Globus pallidus (tissue), 1 donor: ENCODE results near the gene CD7.
A peak's percentile ranks its signal among the peaks of the same experiment; 100 is the strongest.
"Not testable (repeated sequence)": the region's sequence is repeated elsewhere in the genome, so short reads cannot be mapped to it uniquely, and the experiment has no call there.

Experiments used
- DNase-seq: peaks from one replicate; pipeline ENCODE4 v3.0.0-alpha.2; 2015; ENCODE audit warnings: low spot score

The CD7 gene

DNA sequence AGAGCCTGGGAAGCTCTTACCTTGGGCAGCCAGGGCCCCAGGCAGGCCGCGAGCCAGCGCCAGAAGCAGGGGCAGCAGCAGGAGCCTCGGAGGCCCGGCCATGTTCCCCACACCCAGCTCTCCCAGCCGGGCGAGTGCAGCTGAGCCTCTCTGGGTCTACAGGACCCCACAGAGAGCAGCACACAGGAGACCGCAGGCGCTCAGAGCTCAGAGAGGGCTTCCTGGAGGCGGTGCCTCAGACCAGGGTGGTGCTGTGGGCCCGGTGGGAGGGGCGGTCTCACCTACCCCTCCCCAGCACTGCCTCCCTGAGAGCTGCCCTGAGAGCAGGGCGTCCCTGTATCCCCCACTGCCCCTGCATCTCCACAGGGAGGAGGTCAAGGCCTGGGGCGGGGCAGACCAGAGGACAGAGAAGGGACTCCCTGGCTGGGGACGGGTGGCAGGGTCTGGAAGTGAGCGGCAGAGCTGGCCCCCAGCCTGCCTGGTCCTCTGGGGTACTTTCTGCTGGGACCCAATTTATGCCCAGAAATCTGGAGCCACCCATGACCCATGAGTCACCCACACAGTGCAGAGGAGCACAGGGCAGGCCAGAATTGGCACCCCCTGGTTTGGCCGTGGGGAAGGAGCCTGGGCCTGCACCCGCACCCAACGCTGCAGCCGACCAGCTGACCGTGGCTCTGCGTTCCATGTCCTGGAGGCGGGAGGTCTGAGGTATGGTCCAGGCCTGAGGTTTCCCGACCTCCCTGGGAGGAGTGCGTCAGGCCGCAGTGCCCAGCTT, at the start of gene CD7:
Gene CD7 (minus strand): TSS at position 215 of the 775 bp plus-strand sequence. CDS start 113 bp downstream, at position 102.
- no peak for DNase-seq

- DNase-seq = no peak
Measured at GRCh38 chr17:82366749-82367148, 49.3 kb upstream of the CD7 start.

- no peak for DNase-seq
Measured at GRCh38 chr17:82365606-82366295, 48.3 kb upstream of the CD7 start.

DNA sequence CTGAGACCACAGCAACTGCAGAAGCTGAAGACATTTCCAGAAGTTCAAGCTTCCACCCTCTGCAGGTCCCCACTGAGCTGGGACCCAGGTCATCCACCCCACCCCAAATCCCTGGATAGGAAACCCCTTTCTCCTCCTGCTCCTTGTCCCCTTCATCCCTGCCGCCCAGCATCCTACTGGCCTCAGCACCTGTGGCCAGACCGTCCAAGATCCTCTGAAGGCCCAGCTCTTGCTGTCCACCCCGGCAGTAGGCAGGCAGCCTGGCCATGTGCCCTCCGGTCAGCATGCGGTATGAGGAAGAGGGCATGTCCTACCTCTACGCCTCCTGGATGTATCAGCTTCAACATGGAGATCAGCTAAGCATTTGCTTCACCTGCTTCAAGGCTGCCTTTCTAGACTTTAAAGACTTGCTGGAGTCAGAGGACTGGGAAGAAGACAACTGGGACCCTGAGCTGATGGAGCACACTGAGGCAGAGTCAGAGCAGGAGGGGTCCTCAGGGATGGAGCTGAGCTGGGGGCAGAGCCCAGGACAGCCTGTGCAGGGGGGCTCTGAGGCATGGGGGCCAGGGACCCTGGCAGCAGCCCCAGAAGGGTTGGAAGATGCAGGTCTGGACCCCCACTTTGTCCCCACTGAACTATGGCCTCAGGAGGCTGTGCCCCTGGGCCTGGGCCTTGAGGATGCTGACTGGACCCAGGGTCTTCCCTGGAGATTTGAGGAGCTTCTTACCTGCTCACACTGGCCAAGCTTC, 44.7 kb upstream of the CD7 start:
- DNase-seq = no peak

DNA sequence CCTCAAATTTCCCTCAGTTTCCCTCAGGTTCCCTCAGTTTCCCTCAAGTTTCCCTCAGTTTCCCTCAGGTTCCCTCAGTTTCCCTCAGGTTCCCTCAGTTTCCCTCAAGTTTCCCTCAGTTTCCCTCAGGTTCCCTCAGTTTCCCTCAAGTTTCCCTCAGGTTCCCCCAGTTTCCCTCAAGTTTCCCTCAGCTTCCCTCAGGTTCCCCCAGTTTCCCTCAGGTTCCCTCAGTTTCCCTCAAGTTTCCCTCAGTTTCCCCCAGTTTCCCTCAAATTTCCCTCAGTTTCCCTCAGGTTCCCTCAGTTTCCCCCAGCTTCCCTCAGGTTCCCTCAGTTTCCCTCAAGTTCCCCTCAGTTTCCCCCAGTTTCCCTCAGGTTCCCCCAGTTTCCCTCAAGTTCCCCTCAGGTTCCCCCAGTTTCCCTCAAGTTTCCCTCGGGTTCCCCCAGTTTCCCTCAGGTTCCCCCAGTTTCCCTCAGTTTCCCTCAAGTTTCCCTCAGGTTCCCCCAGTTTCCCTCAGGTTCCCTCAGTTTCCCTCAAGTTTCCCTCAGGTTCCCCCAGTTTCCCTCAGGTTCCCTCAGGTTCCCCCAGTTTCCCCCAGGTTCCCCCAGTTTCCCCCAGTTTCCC, 42.2 kb upstream of the CD7 start:
- not testable (repeated sequence) for DNase-seq

DNA sequence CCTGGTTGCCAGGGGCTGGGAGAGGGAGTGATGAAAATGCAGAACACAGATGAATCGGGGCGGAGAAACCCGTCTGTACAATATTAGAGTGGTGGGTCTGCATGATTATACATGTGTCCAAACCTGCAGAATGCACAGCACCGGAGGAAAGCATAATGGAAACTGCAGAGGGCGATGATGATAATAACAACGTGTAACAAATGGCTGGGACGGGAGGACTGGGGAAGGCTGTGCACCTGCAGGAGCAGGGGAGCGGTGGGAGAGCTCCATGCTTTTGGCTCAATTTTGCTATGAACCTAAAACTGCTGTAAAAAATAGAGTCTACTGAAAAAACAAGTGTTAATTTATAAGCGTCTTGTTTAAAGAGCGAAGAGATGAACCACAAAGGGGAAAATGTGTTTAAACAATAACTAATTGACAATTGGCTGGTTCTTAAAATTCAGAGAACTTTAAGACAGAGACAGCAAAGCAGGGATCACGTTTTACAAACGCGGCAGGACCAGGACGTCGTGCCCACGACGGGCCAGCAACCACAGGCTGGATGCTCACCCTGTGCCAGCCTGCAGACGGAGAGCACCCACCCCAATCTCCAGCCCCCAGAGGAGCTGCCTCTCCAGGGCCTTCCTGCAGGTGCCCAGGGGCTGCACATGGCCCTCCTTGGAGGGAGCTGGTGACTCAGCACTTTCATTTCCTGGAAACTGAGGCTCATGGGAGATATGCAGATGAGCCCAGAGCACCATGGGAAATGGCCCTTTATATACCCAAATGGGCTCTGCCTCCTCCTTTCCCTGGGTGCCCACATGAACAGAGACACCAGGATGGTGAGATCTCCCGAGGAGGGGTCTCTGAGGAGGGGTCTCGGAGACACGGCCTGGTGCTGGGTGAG, 41.3 kb upstream of the CD7 start, which contains the start of gene TEX19:
Gene TEX19 (plus strand): TSS at position 783 of the 886 bp plus-strand sequence. CDS start 2,904 bp downstream, outside the sequence.
- DNase-seq = no peak

DNA sequence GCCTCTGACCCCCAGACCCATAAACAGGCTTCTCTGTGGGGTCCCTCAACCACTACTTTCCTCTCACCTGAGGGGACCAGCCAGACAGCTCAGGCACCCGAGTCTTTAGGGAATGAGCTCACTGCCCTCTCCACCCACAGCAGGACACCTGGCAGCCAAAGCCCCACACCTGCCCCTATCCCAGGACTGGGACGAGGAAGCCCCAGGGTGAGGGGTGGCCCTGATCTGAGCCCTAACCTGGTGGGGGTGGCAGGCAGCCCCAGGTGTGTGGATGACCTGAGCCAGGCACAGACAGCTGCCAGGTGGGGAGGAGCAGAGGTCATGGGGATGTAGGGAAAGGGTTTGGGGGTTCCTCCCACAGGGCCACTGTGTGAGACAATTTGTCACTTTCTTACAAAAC, 40.0 kb upstream of the CD7 start:
- DNase-seq = no peak

- DNase-seq = no peak
Measured at GRCh38 chr17:82356845-82357355, 39.5 kb upstream of the CD7 start.

- DNase-seq = no peak
Measured at GRCh38 chr17:82355770-82356427, 38.5 kb upstream of the CD7 start.

DNA sequence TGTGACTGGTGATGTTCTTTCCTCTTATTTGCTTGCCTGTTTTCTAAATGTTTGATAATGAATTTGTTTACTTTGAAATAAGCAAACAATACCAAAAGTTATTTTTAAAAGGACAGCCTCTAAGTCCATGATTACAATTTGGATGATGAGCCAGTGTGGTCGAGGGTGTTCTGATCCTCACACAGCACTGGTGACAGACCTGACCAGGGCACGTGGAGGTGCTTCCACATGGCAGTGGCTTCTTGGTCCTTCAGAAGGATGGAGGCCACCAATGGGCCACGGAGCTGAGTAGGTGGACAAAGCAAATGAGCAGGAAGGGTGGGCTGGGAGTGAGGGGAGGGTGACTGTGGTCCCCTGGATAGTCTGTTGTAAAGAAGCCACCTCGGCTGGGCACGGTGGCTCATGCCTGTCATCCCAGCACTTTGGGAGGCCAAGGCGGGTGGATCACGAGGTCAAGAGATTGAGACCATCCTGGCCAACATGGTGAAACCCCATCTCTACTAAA, 37.4 kb upstream of the CD7 start:
- no peak for DNase-seq

DNA sequence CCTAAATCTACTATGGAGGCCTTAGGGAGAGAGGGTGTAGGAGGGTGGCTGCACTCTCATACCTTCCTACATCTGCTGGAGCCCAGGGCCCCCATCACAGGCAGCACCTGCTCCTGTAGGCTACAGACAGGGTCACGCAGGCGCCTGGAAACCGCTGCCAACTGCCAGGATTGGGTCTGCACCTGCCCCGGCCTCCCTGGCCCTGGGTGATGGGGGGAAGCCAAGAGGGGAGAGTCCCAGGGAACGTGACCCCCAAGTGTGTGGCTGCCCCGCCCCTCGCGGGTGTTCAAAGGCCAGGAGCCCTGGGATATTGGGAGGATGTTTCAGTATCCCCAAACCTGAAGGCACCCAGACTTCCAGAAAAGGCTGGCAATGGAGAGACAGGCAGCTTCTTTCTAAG, 36.1 kb upstream of the CD7 start:
- no peak for DNase-seq

GRCh38 chr17:82351713-82352488, 34.5 kb upstream of the CD7 start:
- peak; percentile 73 for DNase-seq

DNA sequence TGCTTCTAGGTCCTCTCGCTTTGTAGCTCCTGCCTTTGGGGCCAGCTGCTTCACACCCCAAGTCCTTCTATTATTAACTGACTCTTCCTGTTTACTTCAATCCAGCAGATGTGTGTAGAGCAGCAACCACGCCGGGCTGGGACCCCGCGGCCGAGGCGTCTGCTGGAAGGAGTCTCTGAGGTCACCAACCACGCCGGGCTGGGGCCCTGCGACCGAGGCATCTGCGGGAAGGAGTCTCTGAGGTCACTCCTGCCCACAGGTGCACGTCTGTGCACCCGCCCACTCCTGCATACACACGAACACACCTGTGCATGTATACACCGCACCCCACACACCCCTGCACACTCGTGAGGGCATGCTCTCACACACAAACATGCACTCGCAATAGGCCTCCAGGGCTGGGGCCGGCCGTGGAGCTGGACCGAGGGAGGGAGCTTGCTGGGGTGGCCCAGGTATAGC, 33.9 kb upstream of the CD7 start:
- no peak for DNase-seq

GRCh38 chr17:82350182-82351030, 33.0 kb upstream of the CD7 start:
- DNase-seq = no peak

DNA sequence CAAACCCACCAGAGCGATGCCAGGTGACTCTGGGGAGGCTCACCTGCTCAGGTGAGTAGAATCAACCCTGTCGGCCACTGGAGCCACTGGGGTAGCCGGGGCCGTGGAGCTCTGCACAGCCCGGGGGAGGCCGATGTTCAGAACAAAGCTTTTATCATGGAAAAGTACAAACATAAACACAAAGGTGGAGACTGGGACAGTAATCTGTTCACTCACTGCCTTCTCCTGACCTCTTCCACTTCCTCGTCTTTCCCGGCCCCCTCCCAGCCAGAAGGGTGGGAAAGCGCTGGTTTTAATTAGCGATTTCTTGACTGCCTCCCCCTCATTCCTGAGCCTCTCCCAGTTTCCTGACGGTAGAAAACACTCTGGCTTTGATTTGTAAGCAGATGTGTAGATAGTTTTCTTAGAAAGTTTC, 31.9 kb upstream of the CD7 start:
- no peak for DNase-seq

DNA sequence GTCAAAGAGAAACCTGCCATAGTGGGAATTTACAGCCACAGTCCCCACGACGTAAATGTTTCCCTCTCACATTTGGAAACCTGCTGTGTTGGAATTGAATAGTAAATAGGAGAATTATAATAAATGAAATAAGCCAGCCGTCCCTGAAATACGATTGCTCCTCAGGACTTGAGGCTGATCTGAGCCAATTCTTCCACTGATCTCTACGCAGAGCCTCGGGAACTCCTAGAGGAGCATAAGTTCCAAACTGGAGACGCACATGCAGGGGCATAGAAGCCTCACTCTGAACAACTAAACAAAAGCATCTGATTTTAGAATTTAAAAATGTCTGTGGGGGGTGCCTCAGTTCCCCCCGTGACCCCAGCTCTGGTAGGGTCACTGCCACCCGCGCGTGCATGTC, 31.5 kb upstream of the CD7 start:
- DNase-seq = no peak

GRCh38 chr17:82348434-82348833, 31.0 kb upstream of the CD7 start:
- no peak for DNase-seq

GRCh38 chr17:82347994-82348393, 30.6 kb upstream of the CD7 start:
- not testable (repeated sequence) for DNase-seq
